GM18511 (cell line): ENCODE data around the gene GALP.
"Not testable (repeated sequence)": the region's sequence is repeated elsewhere in the genome, so short reads cannot be mapped to it uniquely, and the experiment has no call there.

Experiments
- ATAC-seq: cut with Tn5 transposase; IDR thresholded peaks from one replicate; pipeline ENCODE4 v1.9.1; 2021; ENCODE audit warnings: mild to moderate bottlenecking, moderate library complexity; ENCODE audit not compliant: unreplicated experiment

GALP gene

GRCh38 chr19:56147307-56147706 lies 28.5 kb upstream of the GALP start:
- ATAC-seq: no peak

- ATAC-seq: no peak
Measured at GRCh38 chr19:56148096-56148495, 27.7 kb upstream of the GALP start.

GRCh38 chr19:56148955-56149655 lies 26.7 kb upstream of the GALP start:
- not testable (repeated sequence) for ATAC-seq

GRCh38 chr19:56149656-56150038 lies 26.2 kb upstream of the GALP start:
- ATAC-seq: no peak

GRCh38 chr19:56150358-56150757 lies 25.4 kb upstream of the GALP start:
- ATAC-seq: no peak

GRCh38 chr19:56152644-56153043 lies 23.2 kb upstream of the GALP start:
- no peak for ATAC-seq

- ATAC-seq: no peak
Measured at GRCh38 chr19:56153507-56153906, 22.3 kb upstream of the GALP start.

- no peak for ATAC-seq
Measured at GRCh38 chr19:56155124-56155687, 20.6 kb upstream of the GALP start.

GRCh38 chr19:56156768-56157167 lies 19.0 kb upstream of the GALP start:
- no peak for ATAC-seq

- ATAC-seq: no peak
Measured at GRCh38 chr19:56158170-56158757, 17.5 kb upstream of the GALP start.

GRCh38 chr19:56159009-56159559 lies 16.7 kb upstream of the GALP start:
- no peak for ATAC-seq

GRCh38 chr19:56159622-56160271 lies 16.1 kb upstream of the GALP start:
- ATAC-seq: no peak

- ATAC-seq: no peak
Measured at GRCh38 chr19:56161534-56161933, 14.3 kb upstream of the GALP start.

- no peak for ATAC-seq
Measured at GRCh38 chr19:56162258-56162657, 13.6 kb upstream of the GALP start.

- no peak for ATAC-seq
Measured at GRCh38 chr19:56163097-56163496, 12.7 kb upstream of the GALP start.

- ATAC-seq: no peak
Measured at GRCh38 chr19:56167064-56167578, 8.7 kb upstream of the GALP start.

GRCh38 chr19:56170261-56170660 lies 5.5 kb upstream of the GALP start:
- ATAC-seq: no peak

GRCh38 chr19:56174086-56174485 lies 1.7 kb upstream of the GALP start:
- ATAC-seq: no peak

- no peak for ATAC-seq
Measured at GRCh38 chr19:56174550-56174949, 1.3 kb upstream of the GALP start.

GRCh38 chr19:56176310-56176709 lies 502 bp downstream of the GALP start:
- ATAC-seq: not testable (repeated sequence)

GRCh38 chr19:56176881-56177280 lies 1.1 kb downstream of the GALP start:
- ATAC-seq: no peak
